AG04450 (cell line): ENCODE measurements around the gene NDFIP2. TPM values are rescaled to one million over a fixed set of nuclear protein-coding genes. Genes with fewer than 3 reads are reported as not detected.

ENCODE experiments used
- CTCF ChIA-PET: fragments of 300-600, 350-600 bp; formaldehyde crosslinking; extraction: SDS; loops from one replicate; lab custom pipeline; 2022; ENCODE audit warnings: antibody characterized with exemption, inconsistent platforms; lab: Charles Lee
- POLR2A ChIA-PET: fragments of 350-600 bp; formaldehyde crosslinking; extraction: SDS; loops from one replicate; lab custom pipeline; 2021; ENCODE audit warnings: antibody characterized with exemption, inconsistent platforms; lab: Yijun Ruan, JAX
- DNase-seq: peaks from one replicate; pipeline ENCODE4 v3.0.0-alpha.2; 2011; ENCODE audit warnings: low read depth, low spot score
- H3K27ac ChIP-seq: one replicate; pipeline ENCODE4 v1.5.1; 2012; ENCODE audit warnings: low read depth, low read length, control low read depth
- H3K27me3 ChIP-seq: one replicate; pipeline ENCODE4 v1.6.0; 2012; ENCODE audit warnings: low read length; ENCODE audit not compliant: control insufficient read depth, insufficient read depth
- H3K4me3 ChIP-seq: 2 replicates; pipeline ENCODE4 v1.5.1; 2011; ENCODE audit warnings: mild to moderate bottlenecking, low read depth, low read length, control low read depth
- H3K9me3 ChIP-seq: 2 replicates; pipeline ENCODE4 v1.5.1; 2012; ENCODE audit warnings: low read length; ENCODE audit not compliant: control insufficient read depth, insufficient read depth
- CTCF ChIP-seq: IDR thresholded peaks from 2 replicates; pipeline ENCODE4 v1.5.1; 2011; ENCODE audit warnings: low read depth, low read length, control low read depth, inconsistent platforms
- polyA plus RNA-seq: library from polyadenylated mRNA; depleted of rRNA; stranded (reverse); fragments of >200 nt; gene quantifications from 2 replicates; pipeline ENCODE4 v1.2.3, GENCODE V29; 2011

NDFIP2 gene
- polyA plus RNA-seq, 1 experiment, result 33.0 TPM

DNA sequence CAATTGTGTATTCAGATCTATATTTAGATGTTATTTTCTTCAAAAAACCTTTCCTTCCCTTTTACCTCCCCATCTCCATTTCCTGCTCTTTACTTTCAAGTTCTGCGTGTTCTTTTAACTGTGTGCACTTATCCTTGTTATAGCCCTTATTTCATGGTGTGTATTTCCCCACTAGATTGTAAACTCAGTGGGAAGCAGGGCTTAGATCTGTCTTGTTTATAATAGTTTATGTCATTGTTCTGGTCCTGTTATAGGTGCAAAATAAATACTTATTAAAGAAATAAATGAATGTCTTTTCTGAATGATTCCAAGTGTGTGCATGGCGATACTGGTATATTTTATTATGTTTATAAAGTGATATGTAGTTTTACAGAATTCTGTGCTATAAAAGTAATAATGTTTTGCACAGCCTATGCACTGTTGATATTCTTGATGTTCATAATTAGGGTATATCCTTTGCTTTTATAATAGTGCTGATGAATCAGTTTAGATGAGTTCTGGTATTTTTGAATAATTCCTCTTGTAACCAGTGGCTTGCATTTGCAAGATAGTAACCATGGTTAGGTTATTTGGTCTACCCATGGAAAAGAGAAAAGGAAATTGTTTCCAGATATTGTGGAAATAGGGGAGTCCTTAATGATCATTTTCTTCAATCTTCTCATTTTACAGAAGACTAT lies 12.1 kb downstream of the NDFIP2 start:
- H3K4me3 ChIP-seq, result no peak overlapping the region
- H3K9me3 ChIP-seq, result no peaks in the 10 kb centered on the region
- CTCF ChIA-PET, result interaction anchor here (1.3 kb wide), 2 partner anchors 12 to 69 kb away, joined by 4 to 7 read pairs; partner anchors contain the start of gene NDFIP2
- DNase-seq, result no peak
- no peaks in the 10 kb centered on the region for H3K27me3 ChIP-seq
- POLR2A ChIA-PET, result interaction anchor here (1.6 kb wide), 1 partner anchor 12 kb away, joined by 6 read pairs; the partner anchor contains the start of gene NDFIP2
- no peak for TF ChIP-seq CTCF
- no peak overlapping the region for H3K27ac ChIP-seq

- POLR2A ChIA-PET, result no interaction called here
- H3K4me3 ChIP-seq, result no peak overlapping the region
- TF ChIP-seq CTCF, result no peak
- CTCF ChIA-PET, result interaction anchor here (1.3 kb wide), 1 partner anchor 11 kb away, joined by 4 read pairs; no protein-coding TSS in a partner anchor
- no peaks in the 10 kb centered on the region for H3K9me3 ChIP-seq
- no peaks in the 10 kb centered on the region for H3K27me3 ChIP-seq
- no peak for DNase-seq
- no peak overlapping the region for H3K27ac ChIP-seq
Observed at GRCh38 chr13:79496188-79496587, 15.2 kb downstream of the NDFIP2 start.

DNA sequence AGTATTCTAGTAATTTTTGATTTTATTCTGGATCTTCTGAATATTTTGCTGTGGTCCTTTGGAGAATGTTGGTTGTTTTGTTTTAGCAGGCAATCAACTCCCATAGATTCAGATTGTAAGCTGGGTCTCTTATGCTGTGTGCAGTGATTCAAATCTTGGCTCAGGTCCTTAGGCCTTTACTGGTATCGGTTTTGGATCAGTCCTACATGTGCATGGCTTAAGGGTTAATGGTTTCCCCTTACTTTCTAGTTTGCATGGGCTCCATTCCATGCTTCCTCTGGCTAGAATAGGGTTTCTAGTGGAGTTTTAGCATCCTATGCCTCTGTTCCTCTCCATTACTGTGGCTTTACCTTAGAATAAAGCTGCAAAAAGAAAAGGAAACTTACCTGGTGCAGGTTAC lies 16.1 kb downstream of the NDFIP2 start:
- no peak overlapping the region for H3K27ac ChIP-seq
- H3K4me3 ChIP-seq, result no peak overlapping the region
- no peaks in the 10 kb centered on the region for H3K9me3 ChIP-seq
- no peak for DNase-seq
- no peak for TF ChIP-seq CTCF
- POLR2A ChIA-PET, result no interaction called here
- H3K27me3 ChIP-seq, result no peaks in the 10 kb centered on the region
- CTCF ChIA-PET, result interaction anchor here (1.3 to 1.4 kb wide), 2 partner anchors 12 to 73 kb away, joined by 4 to 6 read pairs; no protein-coding TSS in a partner anchor

DNA sequence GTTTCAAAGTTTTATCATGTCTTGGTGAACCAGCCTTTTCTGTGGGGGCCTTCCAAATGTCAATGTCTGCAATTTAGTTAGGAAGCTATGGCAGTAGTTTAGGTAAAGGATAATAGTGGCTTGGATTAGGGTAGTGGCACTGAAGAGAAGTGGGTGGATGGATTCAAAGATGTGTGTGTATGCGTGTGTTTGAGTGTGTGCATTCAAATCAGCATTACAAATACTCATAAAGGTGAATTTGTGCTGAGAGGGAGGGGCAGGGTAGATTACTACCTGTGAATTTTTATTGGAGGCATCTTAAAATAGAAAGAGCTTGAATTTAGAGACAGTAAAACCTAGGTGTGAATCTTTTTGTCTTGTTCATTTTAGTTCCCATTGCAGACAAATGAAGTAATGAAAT lies 16.9 kb downstream of the NDFIP2 start:
- TF ChIP-seq CTCF, result no peak
- no peaks in the 10 kb centered on the region for H3K27me3 ChIP-seq
- CTCF ChIA-PET, result interaction anchor here (1.4 kb wide), 1 partner anchor 74 kb away, joined by 6 read pairs; no protein-coding TSS in a partner anchor
- no peak overlapping the region for H3K4me3 ChIP-seq
- H3K9me3 ChIP-seq, result no peaks in the 10 kb centered on the region
- POLR2A ChIA-PET, result no interaction called here
- no peak overlapping the region for H3K27ac ChIP-seq
- DNase-seq, result no peak

DNA sequence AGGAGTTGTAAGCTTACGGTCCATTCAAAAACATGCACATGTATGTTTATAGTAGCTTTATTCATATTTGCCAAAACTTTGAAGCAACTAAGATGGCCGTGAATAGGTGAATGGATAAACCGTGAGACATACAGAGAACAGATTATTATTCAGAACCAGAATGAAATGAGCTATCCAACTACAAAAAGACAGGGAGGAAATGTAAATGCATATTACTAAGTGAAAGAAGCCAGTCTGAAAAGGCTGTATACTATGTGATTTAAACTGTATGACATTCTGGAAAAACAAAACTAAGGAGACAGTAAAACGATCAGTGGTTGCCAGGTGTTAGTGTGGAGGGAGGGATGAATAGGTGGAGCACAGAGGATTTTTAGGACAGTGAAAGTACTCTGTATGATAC lies 19.9 kb downstream of the NDFIP2 start:
- POLR2A ChIA-PET, result no interaction called here
- no peak overlapping the region for H3K4me3 ChIP-seq
- TF ChIP-seq CTCF, result no peak
- CTCF ChIA-PET, result interaction anchor here (1.2 to 1.3 kb wide), 2 partner anchors 40 to 78 kb away, joined by 4 read pairs; no protein-coding TSS in a partner anchor
- no peak overlapping the region for H3K27ac ChIP-seq
- H3K9me3 ChIP-seq, result no peaks in the 10 kb centered on the region
- DNase-seq, result no peak
- H3K27me3 ChIP-seq, result no peaks in the 10 kb centered on the region
